ENCODE results near the gene PLEKHD1. TPM values are rescaled to one million over a fixed set of nuclear protein-coding genes. Genes with fewer than 3 reads are reported as not detected.

Gene PLEKHD1
- total RNA-seq, 1 donor from 2014 or later: 0.14 TPM

- Mint-ChIP-seq H3K36me3 (ENCODE audit: low read depth) (no peaks in the 10 kb centered on the region), H3K9me3 (no peaks in the 10 kb centered on the region), H3K4me1 (peaks cover 14% of the 10 kb centered on the region), H3K4me3 (no peak overlapping the region), H3K27me3 (ENCODE audit: low read depth) (peaks cover 3% of the 10 kb centered on the region), H3K27ac (ENCODE audit: unreplicated experiment) (no peak overlapping the region)
- TF ChIP-seq CTCF (conservative IDR thresholded peaks at IDR 0.05): no peak
- no peak for DNase-seq (ENCODE audit: low read depth, low spot score)
Observed at GRCh38 chr14:69540654-69541335, 56.3 kb downstream of the PLEKHD1 start.

- Mint-ChIP-seq H3K27ac (ENCODE audit: unreplicated experiment) (no peak overlapping the region), H3K4me1 (peaks cover 14% of the 10 kb centered on the region), H3K9me3 (no peaks in the 10 kb centered on the region), H3K4me3 (no peak overlapping the region), H3K27me3 (ENCODE audit: low read depth) (peaks cover 3% of the 10 kb centered on the region), H3K36me3 (ENCODE audit: low read depth) (no peaks in the 10 kb centered on the region)
- TF ChIP-seq CTCF (conservative IDR thresholded peaks at IDR 0.05): no peak
- DNase-seq (ENCODE audit: low read depth, low spot score): no peak
Observed at GRCh38 chr14:69542311-69542710, 57.8 kb downstream of the PLEKHD1 start.

- Mint-ChIP-seq H3K27ac (ENCODE audit: unreplicated experiment) (peak overlapping the region; percentile 9), H3K4me3 (no peak overlapping the region), H3K27me3 (ENCODE audit: low read depth) (peaks cover 3% of the 10 kb centered on the region), H3K4me1 (peaks cover 19% of the 10 kb centered on the region), H3K9me3 (no peaks in the 10 kb centered on the region), H3K36me3 (ENCODE audit: low read depth) (no peaks in the 10 kb centered on the region)
- TF ChIP-seq CTCF (conservative IDR thresholded peaks at IDR 0.05): no peak
- DNase-seq (ENCODE audit: low read depth, low spot score): peak; percentile 14
Observed at GRCh38 chr14:69543341-69544115, 59.0 kb downstream of the PLEKHD1 start.

- peak overlapping the region; percentile 81 for H3K4me3 Mint-ChIP-seq
- DNase-seq (ENCODE audit: low read depth, low spot score): peak; percentile 75
- H3K36me3 Mint-ChIP-seq (ENCODE audit: low read depth): no peaks in the 10 kb centered on the region
- TF ChIP-seq CTCF (conservative IDR thresholded peaks at IDR 0.05): peak; percentile 89
- H3K27me3 Mint-ChIP-seq (ENCODE audit: low read depth): peaks cover 3% of the 10 kb centered on the region
- H3K27ac Mint-ChIP-seq (ENCODE audit: unreplicated experiment): peak overlapping the region; percentile 60
- H3K4me1 Mint-ChIP-seq: peaks cover 30% of the 10 kb centered on the region
- H3K9me3 Mint-ChIP-seq: no peaks in the 10 kb centered on the region
Observed at GRCh38 chr14:69547701-69548348, 63.3 kb downstream of the PLEKHD1 start.

GRCh38 chr14:69548566-69548965, 64.0 kb downstream of the PLEKHD1 start:
- peaks cover 3% of the 10 kb centered on the region for H3K9me3 Mint-ChIP-seq
- H3K27ac Mint-ChIP-seq (ENCODE audit: unreplicated experiment): no peak overlapping the region
- DNase-seq (ENCODE audit: low read depth, low spot score): no peak
- peaks cover 4% of the 10 kb centered on the region for H3K27me3 Mint-ChIP-seq (ENCODE audit: low read depth)
- H3K36me3 Mint-ChIP-seq (ENCODE audit: low read depth): no peaks in the 10 kb centered on the region
- no peak for TF ChIP-seq CTCF (conservative IDR thresholded peaks at IDR 0.05)
- H3K4me1 Mint-ChIP-seq: peaks cover 26% of the 10 kb centered on the region
- H3K4me3 Mint-ChIP-seq: no peak overlapping the region
